Hepatocyte (in vitro differentiated cells): ENCODE results near the gene GARS1. TPM values are rescaled to one million over a fixed set of nuclear protein-coding genes. Genes with fewer than 3 reads are reported as not detected.

Experiments
- DNase-seq: peaks from one replicate; pipeline ENCODE4 v3.0.0-alpha.2; 2016; ENCODE audit warnings: low spot score
- H2AFZ ChIP-seq: fragments of 200-600 bp; sonication (generic); 2 replicates; pipeline ENCODE4 v1.6.0; 2016; ENCODE audit warnings: antibody characterized with exemption, mild to moderate bottlenecking
- H3K27ac ChIP-seq: fragments of 200-600 bp; sonication (generic); 2 replicates; pipeline ENCODE4 v1.5.1; 2016; ENCODE audit warnings: mild to moderate bottlenecking
- H3K27me3 ChIP-seq: fragments of 200-600 bp; sonication (generic); 2 replicates; pipeline ENCODE4 v1.6.1; 2016
- H3K36me3 ChIP-seq: fragments of 200-600 bp; sonication (generic); replicated peaks from 2 replicates; pipeline ENCODE4 v1.5.1; 2016; ENCODE audit warnings: low read depth; ENCODE audit not compliant: insufficient read depth
- H3K4me1 ChIP-seq: fragments of 200-600 bp; sonication (generic); 2 replicates; pipeline ENCODE4 v1.5.1; 2016; ENCODE audit warnings: mild to moderate bottlenecking, moderate library complexity; ENCODE audit not compliant: insufficient read depth
- H3K4me2 ChIP-seq: fragments of 200-600 bp; sonication (generic); 2 replicates; pipeline ENCODE4 v1.6.0; 2016
- H3K4me3 ChIP-seq: fragments of 200-600 bp; sonication (generic); 2 replicates; pipeline ENCODE4 v1.5.1; 2016; ENCODE audit warnings: mild to moderate bottlenecking
- H3K79me2 ChIP-seq: fragments of 200-600 bp; sonication (generic); 2 replicates; pipeline ENCODE4 v1.6.0; 2017; ENCODE audit warnings: mild to moderate bottlenecking
- H3K9me2 ChIP-seq: fragments of 200-600 bp; sonication (generic); replicated peaks from 2 replicates; pipeline ENCODE4 v1.6.0; 2017; ENCODE audit warnings: mild to moderate bottlenecking; ENCODE audit not compliant: insufficient read depth
- H3K9me3 ChIP-seq: fragments of 200-600 bp; sonication (generic); 2 replicates; pipeline ENCODE4 v1.5.1; 2016; ENCODE audit warnings: low read depth, mild to moderate bottlenecking
- H4K20me1 ChIP-seq: fragments of 200-600 bp; sonication (generic); 2 replicates; pipeline ENCODE4 v1.6.0; 2016; ENCODE audit warnings: mild to moderate bottlenecking; ENCODE audit not compliant: insufficient read depth, poor library complexity, severe bottlenecking
- CTCF ChIP-seq: fragments of 200-600 bp; sonication (generic); IDR thresholded peaks from 2 replicates; pipeline ENCODE4 v1.5.1; 2016; ENCODE audit warnings: antibody characterized with exemption, mild to moderate bottlenecking; ENCODE audit not compliant: poor library complexity
- EZH2 ChIP-seq: fragments of 200-600 bp; sonication (generic); IDR thresholded peaks from 2 replicates; pipeline ENCODE4 v1.6.1; 2016; ENCODE audit warnings: antibody characterized with exemption, mild to moderate bottlenecking, borderline replicate concordance
- EZH2phosphoT487 ChIP-seq: fragments of 200-600 bp; sonication (generic); IDR thresholded peaks from one replicate; pipeline ENCODE4 v1.6.1; 2018; ENCODE audit warnings: antibody characterized with exemption, mild to moderate bottlenecking, low read depth, moderate library complexity; ENCODE audit not compliant: unreplicated experiment, severe bottlenecking
- WGBS: methylation state at CpG from one replicate; pipeline ENCODE4 v1.1.6; 2016; ENCODE audit warnings: low lambda C conversion rate; ENCODE audit errors: missing lambda C conversion rate; 5-methylcytosine and 5-hydroxymethylcytosine counted together
- polyA plus RNA-seq: library from polyadenylated mRNA; unstranded; fragments of >200 nt; fragmentation: Nextera tagmentation; extraction: Ambion mirVana; gene quantifications from 2 replicates; pipeline ENCODE4 v1.2.1, GENCODE V29; 2016
- total RNA-seq: library from RNA; depleted of rRNA; stranded (reverse); fragments of >200 nt; gene quantifications from 2 replicates; pipeline ENCODE4 v1.2.3, GENCODE V29; 2014

GARS1 gene
- total RNA-seq (151 and 163 TPM in 2 replicates), polyA plus RNA-seq (111 and 131 TPM in 2 replicates)

GRCh38 chr7:30594540-30595435 lies at the start of gene GARS1:
GARS1 (plus strand) TSS chr7:30594878; CDS start chr7:30594922, 44 bp downstream.
- DNase-seq = peak; percentile 95
- H3K4me3 ChIP-seq = peak within 1 kb of the TSS; percentile 85
- no peaks in the 10 kb centered on the region for H3K9me3 ChIP-seq
- TF ChIP-seq EZH2phosphoT487 = no peak
- TF ChIP-seq CTCF = no peak
- no peak for TF ChIP-seq EZH2
- no peaks in the 10 kb centered on the region for H3K27me3 ChIP-seq
- H2AFZ ChIP-seq = peak within 1 kb of the TSS; percentile 91
- peaks cover 9% of the 10 kb centered on the region for H3K4me1 ChIP-seq
- peak within 1 kb of the TSS; percentile 83 for H3K4me2 ChIP-seq
- peaks cover 21% of the 10 kb centered on the region for H4K20me1 ChIP-seq
- no peaks in the 10 kb centered on the region for H3K36me3 ChIP-seq
- H3K79me2 ChIP-seq = peaks cover 82% of the 10 kb centered on the region
- H3K9me2 ChIP-seq = no peaks in the 10 kb centered on the region
- WGBS = 1% methylated on average over 83 of the region's 84 CpGs
- H3K27ac ChIP-seq = peak within 1 kb of the TSS; percentile 99

GRCh38 chr7:30545791-30546555 lies 48.7 kb upstream of the GARS1 start:
- 63% methylated on average over 5 of the region's 5 CpGs for WGBS
- TF ChIP-seq EZH2phosphoT487 = no peak
- no peaks in the 10 kb centered on the region for H3K27me3 ChIP-seq
- H3K4me2 ChIP-seq = no peak overlapping the region
- H3K79me2 ChIP-seq = no peaks in the 10 kb centered on the region
- DNase-seq = peak; percentile 18
- no peak overlapping the region for H2AFZ ChIP-seq
- H4K20me1 ChIP-seq = no peaks in the 10 kb centered on the region
- no peaks in the 10 kb centered on the region for H3K9me3 ChIP-seq
- no peaks in the 10 kb centered on the region for H3K9me2 ChIP-seq
- peaks cover 9% of the 10 kb centered on the region for H3K4me1 ChIP-seq
- H3K27ac ChIP-seq = peak overlapping the region; percentile 56
- no peaks in the 10 kb centered on the region for H3K36me3 ChIP-seq
- H3K4me3 ChIP-seq = no peak overlapping the region

GRCh38 chr7:30546596-30546995 lies 48.1 kb upstream of the GARS1 start:
- WGBS = 94% methylated on average over 4 of the region's 4 CpGs
- Histone ChIP-seq H3K27ac (no peak overlapping the region), H3K27me3 (no peaks in the 10 kb centered on the region), H4K20me1 (no peaks in the 10 kb centered on the region), H2AFZ (no peak overlapping the region), H3K4me1 (peaks cover 9% of the 10 kb centered on the region), H3K4me2 (no peak overlapping the region), H3K79me2 (no peaks in the 10 kb centered on the region), H3K36me3 (no peaks in the 10 kb centered on the region), H3K9me2 (no peaks in the 10 kb centered on the region), H3K9me3 (no peaks in the 10 kb centered on the region), H3K4me3 (no peak overlapping the region)
- TF ChIP-seq CTCF (no peak), EZH2phosphoT487 (no peak), EZH2 (no peak)
- no peak for DNase-seq

- H3K4me2 ChIP-seq = no peak overlapping the region
- peak overlapping the region; percentile 27 for H2AFZ ChIP-seq
Measured at GRCh38 chr7:30548845-30549244, 45.8 kb upstream of the GARS1 start.

More at GRCh38 chr7:30548845-30549244, 45.8 kb upstream of the GARS1 start:
- no peak overlapping the region for H3K4me3 ChIP-seq
- H3K36me3 ChIP-seq = no peaks in the 10 kb centered on the region
- TF ChIP-seq CTCF = peak; percentile 77
- TF ChIP-seq EZH2 = no peak
- WGBS = 9% methylated on average over 6 of the region's 6 CpGs
- no peaks in the 10 kb centered on the region for H3K9me2 ChIP-seq
- no peaks in the 10 kb centered on the region for H4K20me1 ChIP-seq
- peak; percentile 87 for DNase-seq
- peaks cover 9% of the 10 kb centered on the region for H3K4me1 ChIP-seq
- H3K79me2 ChIP-seq = no peaks in the 10 kb centered on the region
- H3K27me3 ChIP-seq = no peaks in the 10 kb centered on the region
- H3K9me3 ChIP-seq = no peaks in the 10 kb centered on the region
- H3K27ac ChIP-seq = peak overlapping the region; percentile 72
